ENCODE measurements around the gene GET4. TPM values are rescaled to one million over a fixed set of nuclear protein-coding genes. Genes with fewer than 3 reads are reported as not detected.

GET4 gene
- total and polyA plus RNA-seq, 12 donors, result 38.3 to 190 (median 69.4) TPM

- TF ChIP-seq POLR2A (IDR thresholded peaks at IDR 0.05), result no peak
- TF ChIP-seq CTCF (IDR thresholded peaks at IDR 0.05), result no peak
- Histone ChIP-seq H3K4me3 (no peak overlapping the region), H3K27ac (no peak overlapping the region), H3K36me3 (replicated peaks in 1 of 2) (peaks cover 0 to 69% of the 10 kb centered on the region in 2 donors), H3K9me3 (replicated peaks in 1 of 3) (no peaks in the 10 kb centered on the region), H3K4me1 (replicated peaks in 1 of 2) (no peaks in the 10 kb centered on the region), H3K27me3 (no peaks in the 10 kb centered on the region)
- 86 to 95% (median 94%) methylated on average over 17 to 19 of the region's 19 CpGs for whole genome bisulfite sequencing, 4 donors
- intact Hi-C loops (cut with DNase I), result no loop called here
- no peak for DNase-seq
Measured at GRCh38 chr7:849781-850180, 26.6 kb upstream of the GET4 start.

GRCh38 chr7:851204-851603 is 25.1 kb upstream of the GET4 start:
- Histone ChIP-seq H3K27ac (no peak overlapping the region), H3K4me1 (replicated peaks in 1 of 2) (no peaks in the 10 kb centered on the region), H3K36me3 (replicated peaks in 1 of 2) (peaks cover 0 to 76% of the 10 kb centered on the region in 2 donors), H3K9me3 (replicated peaks in 1 of 3) (no peaks in the 10 kb centered on the region), H3K4me3 (no peak overlapping the region), H3K27me3 (no peaks in the 10 kb centered on the region)
- no peak for DNase-seq
- intact Hi-C loops (cut with DNase I), result no loop called here
- WGBS, 4 donors, result 80 to 90% (median 89%) methylated on average over 6 to 14 of the region's 14 CpGs
- TF ChIP-seq CTCF (IDR thresholded peaks at IDR 0.05), result no peak
- no peak for TF ChIP-seq POLR2A (IDR thresholded peaks at IDR 0.05)

- 86 to 90% (median 88%) methylated on average over 22 to 33 of the region's 33 CpGs for WGBS, 4 donors
- TF ChIP-seq POLR2A (IDR thresholded peaks at IDR 0.05), result no peak
- no peak for TF ChIP-seq CTCF (IDR thresholded peaks at IDR 0.05)
- DNase-seq, result no peak
- peaks cover 0 to 98% of the 10 kb centered on the region in 2 donors for H3K36me3 ChIP-seq (replicated peaks in 1 of 2)
- H3K9me3 ChIP-seq (replicated peaks in 1 of 3), result no peaks in the 10 kb centered on the region
- H3K27me3 ChIP-seq, result no peaks in the 10 kb centered on the region
- H3K4me1 ChIP-seq (replicated peaks in 1 of 2), result no peaks in the 10 kb centered on the region
- no peak overlapping the region for H3K27ac ChIP-seq
- intact Hi-C loops (cut with DNase I), result no loop called here
- H3K4me3 ChIP-seq, result no peak overlapping the region
Measured at GRCh38 chr7:853366-854117, 22.8 kb upstream of the GET4 start.

- intact Hi-C loops (cut with DNase I), result no loop called here
- no peak overlapping the region for H3K27ac ChIP-seq
- H3K36me3 ChIP-seq (replicated peaks in 1 of 2), result peaks cover 0 to 99% of the 10 kb centered on the region in 2 donors
Measured at GRCh38 chr7:854118-854775, 22.1 kb upstream of the GET4 start.

More at GRCh38 chr7:854118-854775, 22.1 kb upstream of the GET4 start:
- no peaks in the 10 kb centered on the region for H3K27me3 ChIP-seq
- no peak for DNase-seq
- no peaks in the 10 kb centered on the region for H3K4me1 ChIP-seq (replicated peaks in 1 of 2)
- WGBS, 4 donors, result 93 to 97% (median 94%) methylated on average over 26 to 32 of the region's 32 CpGs
- H3K9me3 ChIP-seq (replicated peaks in 1 of 3), result no peaks in the 10 kb centered on the region
- H3K4me3 ChIP-seq, result no peak overlapping the region
- TF ChIP-seq POLR2A (IDR thresholded peaks at IDR 0.05), result no peak
- TF ChIP-seq CTCF (IDR thresholded peaks at IDR 0.05), result no peak

Measured in adrenal gland (tissue), 12 donors.